Measurements from ENCODE around the gene OR56A1. TPM values are rescaled to one million over a fixed set of nuclear protein-coding genes. Genes with fewer than 3 reads are reported as not detected.
"Not testable (repeated sequence)": the region's sequence is repeated elsewhere in the genome, so short reads cannot be mapped to it uniquely, and the experiment has no call there.

Gene OR56A1
- total RNA-seq = not detected
- polyA plus RNA-seq = not detected
- not detected for total RNA-seq

GRCh38 chr11:6030708-6031405 is at the start of gene OR56A1:
TSS of gene OR56A1 (minus strand) at chr11:6030758. CDS start at chr11:6027692, 3,066 bp downstream.
- ChIA-PET CTCF (no interaction called here), POLR2A (no interaction called here)
- H3K4me3 ChIP-seq (ENCODE audit: low read length) = no peak within 1 kb of the TSS
- Mint-ChIP-seq H3K9me3 (peaks cover 0 to 3% (median 0%) of the 10 kb centered on the region in 11 donors), H3K27me3 (peaks cover 10 to 19% (median 15%) of the 10 kb centered on the region in 5 donors), H3K4me3 (no peak within 1 kb of the TSS), H3K27ac (no peak within 1 kb of the TSS), H3K4me1 (no peaks in the 10 kb centered on the region), H3K36me3 (no peaks in the 10 kb centered on the region)
- H3K4me1 ChIP-seq (ENCODE audit: control insufficient read depth in 2 of 2, insufficient read depth in 2 of 2, low read length in 2 of 2) = no peaks in the 10 kb centered on the region
- H3K9me3 ChIP-seq (ENCODE audit: control insufficient read depth in 2 of 3, low read length in 3 of 3) = no peaks in the 10 kb centered on the region
- no peak within 1 kb of the TSS for H3K27ac ChIP-seq (ENCODE audit: low read depth, low read length)
- DNase-seq (no peak), ATAC-seq (no peak)
- intact Hi-C loops (cut with micrococcal nuclease) = no loop called here
- no peaks in the 10 kb centered on the region for H3K36me3 ChIP-seq (ENCODE audit: control insufficient read depth in 2 of 3, insufficient read depth in 3 of 3, low read length in 3 of 3)
- no peaks in the 10 kb centered on the region for H3K27me3 ChIP-seq (ENCODE audit: control insufficient read depth in 2 of 2, insufficient read depth in 2 of 2, low read length in 2 of 2)

GRCh38 chr11:6079463-6079862 is 48.9 kb upstream of the OR56A1 start:
- no peak overlapping the region for H3K4me3 Mint-ChIP-seq
- no peak overlapping the region for H3K4me3 ChIP-seq (ENCODE audit: low read length)
- no peak for ATAC-seq
- H3K4me1 ChIP-seq (ENCODE audit: control insufficient read depth in 2 of 2, insufficient read depth in 2 of 2, low read length in 2 of 2) = no peaks in the 10 kb centered on the region
- H3K4me1 Mint-ChIP-seq = no peaks in the 10 kb centered on the region
- H3K36me3 ChIP-seq (ENCODE audit: control insufficient read depth in 2 of 3, insufficient read depth in 3 of 3, low read length in 3 of 3) = no peaks in the 10 kb centered on the region
- ChIA-PET POLR2A (no interaction called here), CTCF (no interaction called here)
- peaks cover 0 to 13% (median 3%) of the 10 kb centered on the region in 5 donors for H3K36me3 Mint-ChIP-seq
- H3K9me3 Mint-ChIP-seq = peaks cover 0 to 57% (median 14%) of the 10 kb centered on the region in 11 donors
- no peak overlapping the region for H3K27ac ChIP-seq (ENCODE audit: low read depth, low read length)
- peaks cover 0 to 31% (median 11%) of the 10 kb centered on the region in 5 donors for H3K27me3 Mint-ChIP-seq
- no peaks in the 10 kb centered on the region for H3K27me3 ChIP-seq (ENCODE audit: control insufficient read depth in 2 of 2, insufficient read depth in 2 of 2, low read length in 2 of 2)
- DNase-seq = no peak
- H3K9me3 ChIP-seq (ENCODE audit: control insufficient read depth in 2 of 3, low read length in 3 of 3) = peaks cover 0 to 6% (median 0%) of the 10 kb centered on the region in 3 experiments
- H3K27ac Mint-ChIP-seq = no peak overlapping the region
- intact Hi-C loops (cut with micrococcal nuclease) = no loop called here

- Histone ChIP-seq H3K36me3 (ENCODE audit: control insufficient read depth in 2 of 3, insufficient read depth in 3 of 3, low read length in 3 of 3) (no peaks in the 10 kb centered on the region), H3K4me1 (ENCODE audit: control insufficient read depth in 2 of 2, insufficient read depth in 2 of 2, low read length in 2 of 2) (no peaks in the 10 kb centered on the region), H3K27me3 (ENCODE audit: control insufficient read depth in 2 of 2, insufficient read depth in 2 of 2, low read length in 2 of 2) (no peaks in the 10 kb centered on the region), H3K4me3 (ENCODE audit: low read length) (no peak overlapping the region), H3K9me3 (ENCODE audit: control insufficient read depth in 2 of 3, low read length in 3 of 3) (peaks cover 0 to 6% (median 0%) of the 10 kb centered on the region in 3 experiments), H3K27ac (ENCODE audit: low read depth, low read length) (no peak overlapping the region)
- intact Hi-C loops (cut with micrococcal nuclease) = no loop called here
- ChIA-PET POLR2A (no interaction called here), CTCF (no interaction called here)
- Mint-ChIP-seq H3K4me1 (no peaks in the 10 kb centered on the region), H3K9me3 (peaks cover 0 to 46% (median 9%) of the 10 kb centered on the region in 11 donors), H3K27ac (no peak overlapping the region), H3K36me3 (peaks cover 0 to 13% (median 3%) of the 10 kb centered on the region in 5 donors), H3K4me3 (no peak overlapping the region), H3K27me3 (peaks cover 0 to 38% (median 18%) of the 10 kb centered on the region in 5 donors)
- ATAC-seq (no peak), DNase-seq (no peak)
Measured at GRCh38 chr11:6077723-6078122, 47.2 kb upstream of the OR56A1 start.

- H3K27ac Mint-ChIP-seq; CTCF ChIA-PET; H3K27me3 ChIP-seq (ENCODE audit: control insufficient read depth in 2 of 2, insufficient read depth in 2 of 2, low read length in 2 of 2); intact Hi-C loops (cut with micrococcal nuclease); H3K4me3 ChIP-seq (ENCODE audit: low read length); DNase-seq; H3K4me1 Mint-ChIP-seq; H3K36me3 ChIP-seq (ENCODE audit: control insufficient read depth in 2 of 3, insufficient read depth in 3 of 3, low read length in 3 of 3); ATAC-seq; H3K9me3 ChIP-seq (ENCODE audit: control insufficient read depth in 2 of 3, low read length in 3 of 3); H3K4me3 Mint-ChIP-seq; H3K4me1 ChIP-seq (ENCODE audit: control insufficient read depth in 2 of 2, insufficient read depth in 2 of 2, low read length in 2 of 2); POLR2A ChIA-PET; H3K27ac ChIP-seq (ENCODE audit: low read depth, low read length): not testable (repeated sequence)
- peaks cover 0 to 13% (median 3%) of the 10 kb centered on the region in 5 donors for H3K36me3 Mint-ChIP-seq
- H3K27me3 Mint-ChIP-seq = peaks cover 0 to 33% (median 18%) of the 10 kb centered on the region in 5 donors
- peaks cover 0 to 36% (median 9%) of the 10 kb centered on the region in 11 donors for H3K9me3 Mint-ChIP-seq
Measured at GRCh38 chr11:6076443-6076842, 45.9 kb upstream of the OR56A1 start.

GRCh38 chr11:6067502-6067901 is 36.9 kb upstream of the OR56A1 start:
- Mint-ChIP-seq H3K9me3 (peaks cover 0 to 1% (median 0%) of the 10 kb centered on the region in 11 donors), H3K27ac (no peak overlapping the region), H3K36me3 (no peaks in the 10 kb centered on the region), H3K27me3 (peaks cover 0 to 11% (median 6%) of the 10 kb centered on the region in 5 donors), H3K4me1 (no peaks in the 10 kb centered on the region), H3K4me3 (no peak overlapping the region)
- Histone ChIP-seq H3K9me3 (ENCODE audit: control insufficient read depth in 2 of 3, low read length in 3 of 3) (no peaks in the 10 kb centered on the region), H3K27ac (ENCODE audit: low read depth, low read length) (no peak overlapping the region), H3K27me3 (ENCODE audit: control insufficient read depth in 2 of 2, insufficient read depth in 2 of 2, low read length in 2 of 2) (no peaks in the 10 kb centered on the region), H3K4me1 (ENCODE audit: control insufficient read depth in 2 of 2, insufficient read depth in 2 of 2, low read length in 2 of 2) (no peaks in the 10 kb centered on the region), H3K4me3 (ENCODE audit: low read length) (no peak overlapping the region), H3K36me3 (ENCODE audit: control insufficient read depth in 2 of 3, insufficient read depth in 3 of 3, low read length in 3 of 3) (no peaks in the 10 kb centered on the region)
- ATAC-seq (no peak), DNase-seq (no peak)
- ChIA-PET CTCF (no interaction called here), POLR2A (no interaction called here)
- intact Hi-C loops (cut with micrococcal nuclease) = no loop called here

- H3K4me1 ChIP-seq (ENCODE audit: control insufficient read depth in 2 of 2, insufficient read depth in 2 of 2, low read length in 2 of 2) = no peaks in the 10 kb centered on the region
- no peaks in the 10 kb centered on the region for H3K4me1 Mint-ChIP-seq
- CTCF ChIA-PET = no interaction called here
- ATAC-seq = no peak
- no peaks in the 10 kb centered on the region for H3K9me3 ChIP-seq (ENCODE audit: control insufficient read depth in 2 of 3, low read length in 3 of 3)
- H3K27ac ChIP-seq (ENCODE audit: low read depth, low read length) = no peak overlapping the region
- intact Hi-C loops (cut with micrococcal nuclease) = no loop called here
- no peak overlapping the region for H3K4me3 Mint-ChIP-seq
- H3K36me3 Mint-ChIP-seq = no peaks in the 10 kb centered on the region
- no peaks in the 10 kb centered on the region for H3K36me3 ChIP-seq (ENCODE audit: control insufficient read depth in 2 of 3, insufficient read depth in 3 of 3, low read length in 3 of 3)
- no peak for DNase-seq
- POLR2A ChIA-PET = no interaction called here
- no peaks in the 10 kb centered on the region for H3K9me3 Mint-ChIP-seq
- H3K27me3 ChIP-seq (ENCODE audit: control insufficient read depth in 2 of 2, insufficient read depth in 2 of 2, low read length in 2 of 2) = no peaks in the 10 kb centered on the region
- H3K4me3 ChIP-seq (ENCODE audit: low read length) = no peak overlapping the region
- H3K27ac Mint-ChIP-seq = no peak overlapping the region
- H3K27me3 Mint-ChIP-seq = peaks cover 5 to 21% (median 15%) of the 10 kb centered on the region in 5 donors
Measured at GRCh38 chr11:6062691-6063358, 32.3 kb upstream of the OR56A1 start.

GRCh38 chr11:6061475-6061874 is 30.9 kb upstream of the OR56A1 start:
- H3K4me3 Mint-ChIP-seq = no peak overlapping the region
- no peaks in the 10 kb centered on the region for H3K36me3 Mint-ChIP-seq
- ChIA-PET CTCF (no interaction called here), POLR2A (no interaction called here)
- intact Hi-C loops (cut with micrococcal nuclease) = no loop called here
- H3K27me3 Mint-ChIP-seq = peaks cover 5 to 30% (median 10%) of the 10 kb centered on the region in 5 donors
- H3K9me3 ChIP-seq (ENCODE audit: control insufficient read depth in 2 of 3, low read length in 3 of 3) = no peaks in the 10 kb centered on the region
- DNase-seq (no peak), ATAC-seq (no peak)
- no peaks in the 10 kb centered on the region for H3K27me3 ChIP-seq (ENCODE audit: control insufficient read depth in 2 of 2, insufficient read depth in 2 of 2, low read length in 2 of 2)
- H3K27ac ChIP-seq (ENCODE audit: low read depth, low read length) = no peak overlapping the region
- H3K9me3 Mint-ChIP-seq = no peaks in the 10 kb centered on the region
- H3K4me3 ChIP-seq (ENCODE audit: low read length) = no peak overlapping the region
- H3K4me1 Mint-ChIP-seq = no peaks in the 10 kb centered on the region
- H3K4me1 ChIP-seq (ENCODE audit: control insufficient read depth in 2 of 2, insufficient read depth in 2 of 2, low read length in 2 of 2) = no peaks in the 10 kb centered on the region
- no peaks in the 10 kb centered on the region for H3K36me3 ChIP-seq (ENCODE audit: control insufficient read depth in 2 of 3, insufficient read depth in 3 of 3, low read length in 3 of 3)
- no peak overlapping the region for H3K27ac Mint-ChIP-seq

Data from naive thymus-derived CD4-positive, alpha-beta T cell (primary cell).